Measurements from ENCODE around the gene TMEM186. TPM values are rescaled to one million over a fixed set of nuclear protein-coding genes. Genes with fewer than 3 reads are reported as not detected.
A peak's percentile ranks its signal among the peaks of the same experiment; 100 is the strongest.

The TMEM186 gene
- total and polyA plus RNA-seq, 2 of the 8 experiments (the other 6 are each of a cell fraction or from before 2014, with no cell fraction given) = 13.1 TPM

DNA sequence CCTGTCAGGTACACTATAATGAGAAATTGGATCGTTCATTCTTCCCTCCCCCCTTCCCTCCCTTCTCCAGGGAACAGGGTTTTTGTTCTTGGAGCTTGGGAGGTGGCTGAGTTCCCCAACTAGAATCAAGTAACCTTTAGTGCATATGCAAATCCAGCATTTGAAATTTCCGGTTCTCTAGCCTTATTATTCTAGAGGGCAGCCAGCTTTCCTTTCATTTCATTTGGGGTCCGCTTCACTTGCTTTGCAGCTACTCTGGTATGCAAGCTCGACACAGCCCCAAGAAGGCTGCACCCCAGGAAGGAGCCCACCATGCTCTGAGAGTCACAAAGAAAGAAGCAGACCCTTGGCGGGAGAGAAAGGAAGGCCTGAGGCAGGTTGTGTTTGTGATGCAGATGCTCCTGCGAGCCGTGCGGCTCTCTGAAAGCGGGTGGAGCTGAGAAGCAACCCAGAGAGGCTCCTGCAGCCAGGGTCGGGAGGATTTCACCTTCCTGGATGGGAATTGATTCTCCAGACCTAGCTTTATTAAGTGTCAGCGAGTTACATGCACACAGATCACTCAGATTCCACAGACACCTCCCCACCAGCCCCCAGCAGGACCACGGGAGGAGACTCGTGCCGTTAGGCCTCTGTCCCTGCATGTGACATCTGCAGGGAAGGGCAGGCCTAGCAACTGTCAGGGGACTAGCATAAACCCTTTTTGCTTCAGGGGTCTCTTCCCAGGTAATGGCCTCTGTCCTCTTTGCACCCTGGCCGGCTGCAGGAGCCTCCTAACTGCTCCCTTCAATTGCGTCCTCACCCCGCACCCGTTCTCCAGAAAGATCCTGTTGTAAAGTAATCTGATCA lies 34.7 kb upstream of the TMEM186 start (continued):
- TF ChIP-seq, protein P1, sequence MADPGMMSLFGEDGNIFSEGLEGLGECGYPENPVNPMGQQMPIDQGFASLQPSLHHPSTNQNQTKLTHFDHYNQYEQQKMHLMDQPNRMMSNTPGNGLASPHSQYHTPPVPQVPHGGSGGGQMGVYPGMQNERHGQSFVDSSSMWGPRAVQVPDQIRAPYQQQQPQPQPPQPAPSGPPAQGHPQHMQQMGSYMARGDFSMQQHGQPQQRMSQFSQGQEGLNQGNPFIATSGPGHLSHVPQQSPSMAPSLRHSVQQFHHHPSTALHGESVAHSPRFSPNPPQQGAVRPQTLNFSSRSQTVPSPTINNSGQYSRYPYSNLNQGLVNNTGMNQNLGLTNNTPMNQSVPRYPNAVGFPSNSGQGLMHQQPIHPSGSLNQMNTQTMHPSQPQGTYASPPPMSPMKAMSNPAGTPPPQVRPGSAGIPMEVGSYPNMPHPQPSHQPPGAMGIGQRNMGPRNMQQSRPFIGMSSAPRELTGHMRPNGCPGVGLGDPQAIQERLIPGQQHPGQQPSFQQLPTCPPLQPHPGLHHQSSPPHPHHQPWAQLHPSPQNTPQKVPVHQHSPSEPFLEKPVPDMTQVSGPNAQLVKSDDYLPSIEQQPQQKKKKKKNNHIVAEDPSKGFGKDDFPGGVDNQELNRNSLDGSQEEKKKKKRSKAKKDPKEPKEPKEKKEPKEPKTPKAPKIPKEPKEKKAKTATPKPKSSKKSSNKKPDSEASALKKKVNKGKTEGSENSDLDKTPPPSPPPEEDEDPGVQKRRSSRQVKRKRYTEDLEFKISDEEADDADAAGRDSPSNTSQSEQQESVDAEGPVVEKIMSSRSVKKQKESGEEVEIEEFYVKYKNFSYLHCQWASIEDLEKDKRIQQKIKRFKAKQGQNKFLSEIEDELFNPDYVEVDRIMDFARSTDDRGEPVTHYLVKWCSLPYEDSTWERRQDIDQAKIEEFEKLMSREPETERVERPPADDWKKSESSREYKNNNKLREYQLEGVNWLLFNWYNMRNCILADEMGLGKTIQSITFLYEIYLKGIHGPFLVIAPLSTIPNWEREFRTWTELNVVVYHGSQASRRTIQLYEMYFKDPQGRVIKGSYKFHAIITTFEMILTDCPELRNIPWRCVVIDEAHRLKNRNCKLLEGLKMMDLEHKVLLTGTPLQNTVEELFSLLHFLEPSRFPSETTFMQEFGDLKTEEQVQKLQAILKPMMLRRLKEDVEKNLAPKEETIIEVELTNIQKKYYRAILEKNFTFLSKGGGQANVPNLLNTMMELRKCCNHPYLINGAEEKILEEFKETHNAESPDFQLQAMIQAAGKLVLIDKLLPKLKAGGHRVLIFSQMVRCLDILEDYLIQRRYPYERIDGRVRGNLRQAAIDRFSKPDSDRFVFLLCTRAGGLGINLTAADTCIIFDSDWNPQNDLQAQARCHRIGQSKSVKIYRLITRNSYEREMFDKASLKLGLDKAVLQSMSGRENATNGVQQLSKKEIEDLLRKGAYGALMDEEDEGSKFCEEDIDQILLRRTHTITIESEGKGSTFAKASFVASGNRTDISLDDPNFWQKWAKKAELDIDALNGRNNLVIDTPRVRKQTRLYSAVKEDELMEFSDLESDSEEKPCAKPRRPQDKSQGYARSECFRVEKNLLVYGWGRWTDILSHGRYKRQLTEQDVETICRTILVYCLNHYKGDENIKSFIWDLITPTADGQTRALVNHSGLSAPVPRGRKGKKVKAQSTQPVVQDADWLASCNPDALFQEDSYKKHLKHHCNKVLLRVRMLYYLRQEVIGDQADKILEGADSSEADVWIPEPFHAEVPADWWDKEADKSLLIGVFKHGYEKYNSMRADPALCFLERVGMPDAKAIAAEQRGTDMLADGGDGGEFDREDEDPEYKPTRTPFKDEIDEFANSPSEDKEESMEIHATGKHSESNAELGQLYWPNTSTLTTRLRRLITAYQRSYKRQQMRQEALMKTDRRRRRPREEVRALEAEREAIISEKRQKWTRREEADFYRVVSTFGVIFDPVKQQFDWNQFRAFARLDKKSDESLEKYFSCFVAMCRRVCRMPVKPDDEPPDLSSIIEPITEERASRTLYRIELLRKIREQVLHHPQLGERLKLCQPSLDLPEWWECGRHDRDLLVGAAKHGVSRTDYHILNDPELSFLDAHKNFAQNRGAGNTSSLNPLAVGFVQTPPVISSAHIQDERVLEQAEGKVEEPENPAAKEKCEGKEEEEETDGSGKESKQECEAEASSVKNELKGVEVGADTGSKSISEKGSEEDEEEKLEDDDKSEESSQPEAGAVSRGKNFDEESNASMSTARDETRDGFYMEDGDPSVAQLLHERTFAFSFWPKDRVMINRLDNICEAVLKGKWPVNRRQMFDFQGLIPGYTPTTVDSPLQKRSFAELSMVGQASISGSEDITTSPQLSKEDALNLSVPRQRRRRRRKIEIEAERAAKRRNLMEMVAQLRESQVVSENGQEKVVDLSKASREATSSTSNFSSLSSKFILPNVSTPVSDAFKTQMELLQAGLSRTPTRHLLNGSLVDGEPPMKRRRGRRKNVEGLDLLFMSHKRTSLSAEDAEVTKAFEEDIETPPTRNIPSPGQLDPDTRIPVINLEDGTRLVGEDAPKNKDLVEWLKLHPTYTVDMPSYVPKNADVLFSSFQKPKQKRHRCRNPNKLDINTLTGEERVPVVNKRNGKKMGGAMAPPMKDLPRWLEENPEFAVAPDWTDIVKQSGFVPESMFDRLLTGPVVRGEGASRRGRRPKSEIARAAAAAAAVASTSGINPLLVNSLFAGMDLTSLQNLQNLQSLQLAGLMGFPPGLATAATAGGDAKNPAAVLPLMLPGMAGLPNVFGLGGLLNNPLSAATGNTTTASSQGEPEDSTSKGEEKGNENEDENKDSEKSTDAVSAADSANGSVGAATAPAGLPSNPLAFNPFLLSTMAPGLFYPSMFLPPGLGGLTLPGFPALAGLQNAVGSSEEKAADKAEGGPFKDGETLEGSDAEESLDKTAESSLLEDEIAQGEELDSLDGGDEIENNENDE (IDR thresholded peaks at IDR 0.05; ENCODE audit: insufficient replicate concordance, low read length) = peak; percentile 78
- TF ChIP-seq BCL11A (IDR thresholded peaks at IDR 0.05; ENCODE audit: low read depth in 2 of 2, low read length in 2 of 2) (no peak), POU5F1 (IDR thresholded peaks at IDR 0.05; ENCODE audit: low read depth, low read length) (peak; percentile 32; the same call in 1 of the 2 replicates), RAD21 (IDR thresholded peaks at IDR 0.05 in 1 of 2, conservative IDR thresholded peaks at IDR 0.05 in 1 of 2; ENCODE audit: low read depth in 2 of 2, low read length in 2 of 2) (peak in 1 of 2 experiments; percentile 11; a peak in 1 of 4 replicates), POLR2AphosphoS5 (IDR thresholded peaks at IDR 0.05; ENCODE audit: low read depth, low read length) (peak; percentile 82), RBBP5 (IDR thresholded peaks at IDR 0.05; ENCODE audit: borderline replicate concordance, low read depth, low read length) (peak; percentile 53; the same call in 1 of the 2 replicates), SIRT6 (IDR thresholded peaks at IDR 0.05; ENCODE audit: low read length) (no peak)
- TF ChIP-seq, protein P2, sequence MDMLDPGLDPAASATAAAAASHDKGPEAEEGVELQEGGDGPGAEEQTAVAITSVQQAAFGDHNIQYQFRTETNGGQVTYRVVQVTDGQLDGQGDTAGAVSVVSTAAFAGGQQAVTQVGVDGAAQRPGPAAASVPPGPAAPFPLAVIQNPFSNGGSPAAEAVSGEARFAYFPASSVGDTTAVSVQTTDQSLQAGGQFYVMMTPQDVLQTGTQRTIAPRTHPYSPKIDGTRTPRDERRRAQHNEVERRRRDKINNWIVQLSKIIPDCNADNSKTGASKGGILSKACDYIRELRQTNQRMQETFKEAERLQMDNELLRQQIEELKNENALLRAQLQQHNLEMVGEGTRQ (IDR thresholded peaks at IDR 0.05; ENCODE audit: low read length) = no peak

Data from H1 (cell line).